GM19468 (cell line): ENCODE measurements around the gene PPP2R5A.

Experiments
- ATAC-seq: cut with Tn5 transposase; IDR thresholded peaks from one replicate; pipeline ENCODE4 v1.9.1; 2021; ENCODE audit warnings: mild to moderate bottlenecking, moderate library complexity, moderate number of reproducible peaks; ENCODE audit not compliant: unreplicated experiment; ENCODE audit errors: extremely low read depth

The PPP2R5A gene

GRCh38 chr1:212284744-212285684 lies at the start of gene PPP2R5A:
Gene PPP2R5A, plus strand, starts transcription at chr1:212285410. Its CDS starts 701 bp downstream, at chr1:212286111.
- peak; percentile 85 for ATAC-seq

- no peak for ATAC-seq
Observed at GRCh38 chr1:212235857-212236256, 49.4 kb upstream of the PPP2R5A start.

DNA sequence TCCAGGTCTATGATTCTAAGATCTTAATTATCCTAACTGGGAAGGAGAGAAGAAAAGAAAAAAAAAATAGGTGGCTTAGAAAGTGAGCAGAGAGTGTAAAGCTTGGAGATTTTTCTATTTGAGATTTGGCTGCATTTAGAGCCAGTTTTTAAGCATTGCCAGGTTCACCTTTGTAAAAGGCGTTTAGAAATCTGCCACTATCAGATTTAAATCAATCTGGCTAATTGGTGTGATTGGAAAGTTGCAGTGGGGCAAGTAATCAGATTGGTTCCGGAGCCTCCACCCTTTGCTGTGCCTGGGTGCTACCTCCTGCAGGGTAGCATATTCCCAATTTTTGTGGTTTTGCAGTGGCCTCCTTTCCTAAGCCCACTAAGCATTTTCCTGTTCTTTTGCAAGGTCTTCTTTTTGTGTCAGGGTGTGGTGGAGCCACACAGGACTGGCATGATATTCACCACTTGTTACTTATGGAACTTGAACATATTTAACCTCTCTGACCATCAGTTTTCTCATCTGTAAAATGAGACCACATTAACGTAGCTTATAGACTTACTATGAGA lies 48.5 kb upstream of the PPP2R5A start:
- ATAC-seq, result no peak

- peak; percentile 98 for ATAC-seq
Observed at GRCh38 chr1:212237651-212238050, 47.6 kb upstream of the PPP2R5A start.

- ATAC-seq, result no peak
Observed at GRCh38 chr1:212238552-212238951, 46.7 kb upstream of the PPP2R5A start.

GRCh38 chr1:212241501-212241900 lies 43.7 kb upstream of the PPP2R5A start:
- ATAC-seq, result no peak

DNA sequence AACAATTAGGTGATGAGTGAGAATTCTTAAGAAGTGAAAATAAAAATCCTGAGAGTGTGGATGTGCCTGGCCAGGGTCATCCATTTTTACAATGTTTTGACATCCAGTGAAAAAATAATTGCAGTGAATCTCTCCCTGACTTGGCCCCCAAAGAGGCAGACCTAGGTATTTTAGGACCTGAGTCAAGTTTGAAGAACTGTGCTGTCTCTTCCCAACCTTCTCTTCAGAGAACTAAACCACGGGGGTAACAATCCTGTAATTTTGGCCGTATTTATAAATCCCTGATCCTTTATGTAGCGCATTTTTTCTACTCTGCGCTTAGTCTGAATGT lies 43.3 kb upstream of the PPP2R5A start:
- no peak for ATAC-seq

- no peak for ATAC-seq
Observed at GRCh38 chr1:212242288-212242984, 42.8 kb upstream of the PPP2R5A start.

- no peak for ATAC-seq
Observed at GRCh38 chr1:212242985-212243308, 42.3 kb upstream of the PPP2R5A start.

- ATAC-seq, result no peak
Observed at GRCh38 chr1:212244441-212244840, 40.8 kb upstream of the PPP2R5A start.

GRCh38 chr1:212247179-212247721 lies 38.0 kb upstream of the PPP2R5A start:
- ATAC-seq, result no peak

- ATAC-seq, result no peak
Observed at GRCh38 chr1:212247988-212248387, 37.2 kb upstream of the PPP2R5A start.

- ATAC-seq, result no peak
Observed at GRCh38 chr1:212254853-212255363, 30.3 kb upstream of the PPP2R5A start.

DNA sequence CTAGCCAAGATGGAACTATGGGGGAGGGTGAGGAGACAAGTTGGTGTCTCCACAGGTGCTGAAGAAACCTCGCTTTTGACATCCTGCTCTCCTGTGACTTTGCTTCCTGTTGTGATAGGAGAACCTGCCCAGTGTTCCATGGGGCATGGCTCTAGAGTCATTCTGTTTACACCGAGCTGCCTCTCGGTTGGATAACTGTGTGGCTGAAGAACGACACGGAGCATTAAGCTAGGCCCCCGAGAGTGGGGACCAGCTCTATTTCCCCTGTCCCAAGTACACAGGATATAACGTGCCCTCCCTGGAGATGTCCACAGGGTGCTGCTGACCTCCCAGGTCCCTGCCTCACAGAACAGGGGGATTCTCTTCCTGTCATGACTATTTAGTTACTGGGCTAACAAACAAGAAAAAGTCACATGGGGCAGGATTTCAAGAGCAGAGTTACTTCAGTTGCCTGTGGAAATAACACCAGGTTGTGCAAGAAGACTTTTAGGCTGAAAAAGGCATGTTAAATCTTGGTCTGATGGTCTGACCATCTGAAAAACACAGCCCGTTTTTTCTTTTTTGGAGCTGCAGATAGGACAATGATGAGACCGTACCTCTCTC lies 29.4 kb upstream of the PPP2R5A start:
- no peak for ATAC-seq

- no peak for ATAC-seq
Observed at GRCh38 chr1:212256369-212256768, 28.8 kb upstream of the PPP2R5A start.

DNA sequence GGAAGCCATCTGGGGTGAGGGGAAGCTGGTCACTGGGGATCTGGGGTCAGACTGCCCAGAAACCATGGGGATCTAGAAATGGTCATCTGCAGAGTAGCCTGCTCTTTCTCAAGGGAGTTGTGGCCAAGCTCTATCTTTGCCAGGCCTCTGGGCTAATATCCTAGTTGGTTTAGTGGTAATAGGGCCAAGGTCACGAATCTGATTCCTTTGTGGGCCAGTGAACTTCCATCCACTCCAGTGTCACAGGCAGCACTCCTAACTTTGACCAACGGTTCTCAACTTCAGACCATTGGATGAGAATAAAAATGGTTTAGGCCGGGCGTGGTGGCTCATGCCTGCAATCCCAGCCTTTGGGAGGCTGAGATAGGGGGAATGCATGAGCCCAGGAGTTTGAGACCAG lies 28.1 kb upstream of the PPP2R5A start:
- ATAC-seq, result no peak

GRCh38 chr1:212259693-212260480 lies 25.3 kb upstream of the PPP2R5A start:
- no peak for ATAC-seq

DNA sequence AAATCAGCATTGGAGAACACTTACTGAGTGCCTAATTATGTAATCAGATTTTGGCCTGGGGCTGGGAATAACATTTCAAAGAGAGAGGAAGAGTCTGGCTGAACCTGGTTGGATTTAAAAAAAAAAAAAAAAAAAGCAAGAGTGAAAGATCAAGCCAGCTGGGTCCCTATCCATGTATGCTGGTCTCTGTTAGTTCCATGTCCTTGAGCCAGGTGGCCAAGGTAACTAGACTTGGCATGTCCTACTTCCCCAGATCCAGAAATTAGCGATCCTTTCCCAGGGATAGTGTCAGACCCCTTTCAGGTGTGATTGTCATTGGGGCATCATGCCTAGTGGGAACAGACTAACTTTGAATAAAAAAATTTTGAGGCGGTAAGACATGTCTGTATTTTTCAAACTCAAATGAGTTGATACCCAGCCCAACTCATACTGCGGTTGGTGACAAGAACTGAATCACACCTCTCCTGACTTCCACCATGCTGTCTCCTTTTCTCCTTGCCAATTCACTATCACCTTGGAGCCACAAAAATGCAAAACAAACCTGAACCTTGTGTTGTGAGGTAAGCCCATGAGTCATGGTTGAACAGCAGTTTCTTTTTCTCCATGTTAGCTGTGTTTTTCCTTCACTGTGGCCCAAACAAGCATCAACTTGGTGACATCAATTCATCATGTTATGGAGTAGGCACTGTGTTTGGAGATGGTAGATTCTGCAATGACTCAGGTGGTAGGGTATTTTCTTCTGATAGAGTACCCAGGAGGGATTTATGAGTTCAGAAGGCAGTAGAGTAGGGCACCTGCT lies 24.5 kb upstream of the PPP2R5A start:
- no peak for ATAC-seq
